Measurements from ENCODE around the gene TMEM51. TPM values are rescaled to one million over a fixed set of nuclear protein-coding genes. Genes with fewer than 3 reads are reported as not detected.

Gene TMEM51
- total RNA-seq, 1 donor from 2014 or later = not detected

DNA sequence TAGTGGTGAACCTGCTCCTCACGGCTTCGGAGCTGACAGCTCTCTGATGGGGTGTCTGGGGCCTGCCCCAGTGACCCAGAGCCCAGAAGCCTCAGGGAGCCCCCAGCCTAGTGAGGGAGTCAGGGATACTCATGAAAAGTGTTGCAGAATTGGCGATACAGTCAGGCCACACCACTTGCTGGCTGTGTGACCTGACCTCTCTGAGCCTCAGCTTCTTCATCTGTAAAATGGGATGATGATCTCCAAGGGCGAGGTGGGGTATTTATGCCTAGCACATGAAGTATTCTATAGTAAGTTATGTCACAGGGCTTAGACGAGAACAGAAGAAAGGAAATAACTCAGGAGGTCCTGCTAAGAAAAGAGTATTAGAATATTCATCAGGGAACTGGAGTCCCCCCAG, 1.6 kb downstream of the TMEM51 start:
- H3K27me3 ChIP-seq = no peaks in the 10 kb centered on the region
- H3K9me3 ChIP-seq = no peaks in the 10 kb centered on the region
- no peaks in the 10 kb centered on the region for H3K36me3 ChIP-seq
- H3K4me1 ChIP-seq = peaks cover 0 to 3% of the 10 kb centered on the region in 2 donors
- DNase-seq (ENCODE audit: low spot score in 2 of 2) = no peak
- TF ChIP-seq, protein P1, sequence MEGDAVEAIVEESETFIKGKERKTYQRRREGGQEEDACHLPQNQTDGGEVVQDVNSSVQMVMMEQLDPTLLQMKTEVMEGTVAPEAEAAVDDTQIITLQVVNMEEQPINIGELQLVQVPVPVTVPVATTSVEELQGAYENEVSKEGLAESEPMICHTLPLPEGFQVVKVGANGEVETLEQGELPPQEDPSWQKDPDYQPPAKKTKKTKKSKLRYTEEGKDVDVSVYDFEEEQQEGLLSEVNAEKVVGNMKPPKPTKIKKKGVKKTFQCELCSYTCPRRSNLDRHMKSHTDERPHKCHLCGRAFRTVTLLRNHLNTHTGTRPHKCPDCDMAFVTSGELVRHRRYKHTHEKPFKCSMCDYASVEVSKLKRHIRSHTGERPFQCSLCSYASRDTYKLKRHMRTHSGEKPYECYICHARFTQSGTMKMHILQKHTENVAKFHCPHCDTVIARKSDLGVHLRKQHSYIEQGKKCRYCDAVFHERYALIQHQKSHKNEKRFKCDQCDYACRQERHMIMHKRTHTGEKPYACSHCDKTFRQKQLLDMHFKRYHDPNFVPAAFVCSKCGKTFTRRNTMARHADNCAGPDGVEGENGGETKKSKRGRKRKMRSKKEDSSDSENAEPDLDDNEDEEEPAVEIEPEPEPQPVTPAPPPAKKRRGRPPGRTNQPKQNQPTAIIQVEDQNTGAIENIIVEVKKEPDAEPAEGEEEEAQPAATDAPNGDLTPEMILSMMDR (IDR thresholded peaks at IDR 0.05) = no peak
- intact Hi-C loops (cut with DNase I) = loop anchor here (10.0 kb wide), 2 partner anchors 230 to 250 kb away; partner anchors contain the start of gene EFHD2
- H3K27ac ChIP-seq = no peak overlapping the region
- H3K4me3 ChIP-seq = peak overlapping the region in 1 of 2 donors; percentile 91

DNA sequence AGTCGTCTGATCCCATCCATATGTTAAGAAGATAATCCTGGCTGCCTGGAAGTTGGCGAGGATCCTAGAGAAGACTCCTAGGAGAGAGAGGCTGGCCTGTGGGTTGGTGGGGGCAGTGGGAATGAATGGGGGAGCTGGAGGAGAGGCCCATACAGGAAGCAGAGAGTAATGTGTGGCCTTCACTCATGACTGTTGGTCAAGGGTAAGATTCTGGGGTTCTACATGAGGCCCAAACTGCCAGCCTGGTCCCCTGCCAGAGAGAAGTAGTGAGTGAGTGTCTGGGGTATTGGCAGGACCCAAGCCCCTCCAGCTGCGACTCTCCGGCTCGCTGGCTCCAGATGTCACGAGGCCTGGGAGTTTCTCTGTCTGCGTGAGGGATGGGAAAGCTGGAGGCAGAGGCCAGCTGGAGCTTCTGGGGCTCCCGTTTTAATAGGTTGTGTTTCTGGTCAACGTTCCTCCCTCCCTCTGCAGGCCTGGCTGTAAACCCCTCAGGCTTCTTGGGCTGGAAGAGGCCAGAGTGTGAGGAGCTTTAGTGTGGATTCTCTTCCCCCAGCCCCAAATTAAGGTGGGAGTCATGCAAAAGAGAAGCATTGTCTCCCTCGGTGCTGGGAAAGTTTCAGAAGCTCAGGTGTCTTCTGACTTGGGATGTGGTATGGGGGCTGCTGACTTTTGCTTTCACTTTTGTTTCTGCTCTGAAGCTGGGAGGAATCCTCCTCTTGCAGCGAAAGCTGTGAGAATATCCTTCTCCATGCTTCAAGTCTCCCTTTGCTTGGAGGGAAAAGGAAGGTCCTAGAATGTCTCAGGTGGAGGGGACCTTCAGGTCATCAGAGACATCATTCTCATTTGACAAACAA, 2.6 kb downstream of the TMEM51 start:
- DNase-seq (ENCODE audit: low spot score in 2 of 2) = no peak
- H3K36me3 ChIP-seq = no peaks in the 10 kb centered on the region
- TF ChIP-seq, protein P1 (IDR thresholded peaks at IDR 0.05) = no peak
- no peaks in the 10 kb centered on the region for H3K27me3 ChIP-seq
- peaks cover 0 to 3% of the 10 kb centered on the region in 2 donors for H3K4me1 ChIP-seq
- no peak overlapping the region for H3K4me3 ChIP-seq
- no peak overlapping the region for H3K27ac ChIP-seq
- intact Hi-C loops (cut with DNase I) = loop anchor here (10.0 kb wide), 2 partner anchors 231 to 249 kb away; partner anchors contain the start of gene EFHD2
- no peaks in the 10 kb centered on the region for H3K9me3 ChIP-seq

DNA sequence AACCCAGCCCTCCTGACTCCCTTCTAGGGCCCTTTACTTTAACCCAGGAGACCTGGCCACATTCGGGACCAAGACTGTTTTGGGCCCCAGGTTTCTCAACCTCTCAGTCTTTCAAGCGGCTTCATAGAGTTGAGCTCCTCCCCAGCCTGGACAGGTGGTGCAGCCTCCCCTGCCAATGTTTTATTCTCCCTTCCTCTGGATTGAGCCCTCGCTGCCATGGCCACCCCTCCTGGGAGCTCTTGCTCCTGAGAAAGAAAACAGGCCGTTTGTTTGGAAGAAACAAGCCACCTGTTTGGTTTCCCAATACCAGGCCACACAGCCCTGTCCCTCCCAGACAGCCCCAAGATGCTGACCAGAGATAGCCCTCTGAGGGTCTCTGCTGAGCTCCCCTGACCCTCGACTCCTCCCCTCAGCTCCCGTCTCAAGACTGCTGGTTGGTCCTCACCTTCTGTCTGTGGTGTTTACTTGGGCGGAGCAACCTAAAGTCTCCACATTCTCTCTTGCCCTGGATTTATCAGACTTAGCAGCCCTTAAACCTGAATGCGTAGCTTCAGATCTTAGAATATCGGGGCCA, 3.3 kb downstream of the TMEM51 start:
- DNase-seq (ENCODE audit: low spot score in 2 of 2) = no peak
- TF ChIP-seq, protein P1 (IDR thresholded peaks at IDR 0.05) = no peak
- H3K27ac ChIP-seq = no peak overlapping the region
- H3K36me3 ChIP-seq = no peaks in the 10 kb centered on the region
- no peaks in the 10 kb centered on the region for H3K27me3 ChIP-seq
- H3K4me3 ChIP-seq = no peak overlapping the region
- no peaks in the 10 kb centered on the region for H3K9me3 ChIP-seq
- intact Hi-C loops (cut with DNase I) = loop anchor here (10.0 kb wide), 2 partner anchors 232 to 248 kb away; partner anchors contain the start of gene EFHD2
- H3K4me1 ChIP-seq = peaks cover 0 to 3% of the 10 kb centered on the region in 2 donors

DNA sequence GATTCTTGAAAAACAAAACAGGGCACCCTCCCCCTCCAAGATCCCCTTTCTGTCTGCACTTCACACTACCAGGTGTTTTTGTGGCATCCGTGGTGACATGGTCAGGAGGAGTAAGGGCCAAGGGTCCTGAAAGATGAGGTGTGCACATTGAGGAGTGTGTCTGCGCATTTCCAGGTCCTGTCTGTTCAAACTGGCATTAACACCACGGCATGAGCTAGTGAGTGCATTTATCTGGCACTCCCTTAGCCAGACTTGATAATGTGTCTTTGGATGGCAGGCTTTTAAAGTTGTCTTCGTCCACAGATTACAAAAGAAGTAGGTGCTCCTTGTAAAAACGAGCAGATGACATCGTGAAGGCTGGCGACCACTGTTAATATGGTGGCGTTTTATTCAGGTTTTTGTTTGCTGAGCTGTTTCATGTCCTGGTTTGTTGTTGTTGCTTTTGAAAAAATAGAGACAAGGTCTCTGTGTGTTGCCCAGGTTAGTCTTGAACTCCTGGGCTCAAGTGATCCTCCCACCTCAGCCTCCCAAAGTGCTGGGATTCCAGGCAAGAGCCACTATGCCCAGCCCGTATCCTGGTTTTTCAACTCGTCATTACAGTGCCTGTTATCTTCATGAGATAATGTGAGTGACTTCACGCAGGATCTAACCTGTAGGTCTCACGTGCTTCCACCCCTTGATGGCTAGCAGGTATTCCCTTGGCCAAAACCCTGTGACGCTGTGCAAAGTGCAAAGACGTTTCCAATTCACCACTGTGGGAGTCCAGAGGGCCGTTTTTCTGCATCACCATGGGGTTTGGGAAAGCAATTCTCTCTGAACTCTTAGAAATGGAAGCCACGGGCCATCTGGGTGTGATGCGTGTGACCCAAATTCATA, 4.2 kb downstream of the TMEM51 start:
- Histone ChIP-seq H3K4me3 (no peak overlapping the region), H3K27me3 (no peaks in the 10 kb centered on the region), H3K27ac (no peak overlapping the region), H3K9me3 (no peaks in the 10 kb centered on the region), H3K4me1 (peaks cover 0 to 3% of the 10 kb centered on the region in 2 donors), H3K36me3 (no peaks in the 10 kb centered on the region)
- intact Hi-C loops (cut with DNase I) = loop anchor here (10.0 kb wide), 2 partner anchors 233 to 247 kb away; partner anchors contain the start of gene EFHD2
- DNase-seq (ENCODE audit: low spot score in 2 of 2) = no peak
- TF ChIP-seq, protein P1 (IDR thresholded peaks at IDR 0.05) = no peak

DNA sequence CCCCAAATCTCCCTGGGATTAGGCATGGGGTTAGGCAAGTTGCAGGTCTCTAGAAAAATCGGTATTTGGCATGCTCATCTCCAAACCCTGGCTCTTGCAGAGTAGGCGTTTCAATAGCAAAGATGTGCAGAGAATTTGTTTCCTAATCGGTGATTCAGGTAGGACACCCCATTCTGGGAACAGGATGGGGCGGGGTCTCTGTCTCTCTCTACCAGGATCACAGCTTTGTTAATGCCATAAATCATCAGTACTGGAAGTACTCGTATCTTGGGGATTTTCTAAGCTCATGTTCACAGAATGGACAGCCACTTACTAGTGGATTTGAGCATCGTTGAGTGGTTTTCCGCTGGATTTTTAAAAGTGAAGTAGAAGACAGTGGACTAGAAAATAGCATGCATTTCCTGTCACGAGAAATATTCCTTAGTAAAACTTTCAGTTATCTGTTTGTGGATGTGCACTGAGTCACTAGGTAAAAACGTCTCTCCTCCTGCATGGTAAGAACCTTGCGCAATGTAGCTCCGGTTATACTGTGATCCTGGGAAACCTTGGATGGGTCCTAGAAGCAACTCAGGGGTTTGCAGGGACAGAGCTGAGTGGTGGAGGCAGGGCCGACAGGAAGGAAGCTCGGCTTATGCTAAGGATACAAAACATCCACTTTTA, 5.1 kb downstream of the TMEM51 start:
- DNase-seq (ENCODE audit: low spot score in 2 of 2) = no peak
- H3K4me3 ChIP-seq = no peak overlapping the region
- intact Hi-C loops (cut with DNase I) = loop anchor here (10.0 kb wide), 2 partner anchors 234 to 246 kb away; partner anchors contain the start of gene EFHD2
- no peaks in the 10 kb centered on the region for H3K9me3 ChIP-seq
- H3K4me1 ChIP-seq = peaks cover 0 to 3% of the 10 kb centered on the region in 2 donors
- H3K27ac ChIP-seq = no peak overlapping the region
- TF ChIP-seq, protein P1 (IDR thresholded peaks at IDR 0.05) = no peak
- no peaks in the 10 kb centered on the region for H3K27me3 ChIP-seq
- H3K36me3 ChIP-seq = no peaks in the 10 kb centered on the region
